ENCODE results near the gene CDKAL1. TPM values are rescaled to one million over a fixed set of nuclear protein-coding genes. Genes with fewer than 3 reads are reported as not detected.

CDKAL1 gene
- total and polyA plus RNA-seq, 2 of the 8 experiments (the other 6 are each of a cell fraction or from before 2014, with no cell fraction given), result 8.4 to 24.6 TPM

DNA sequence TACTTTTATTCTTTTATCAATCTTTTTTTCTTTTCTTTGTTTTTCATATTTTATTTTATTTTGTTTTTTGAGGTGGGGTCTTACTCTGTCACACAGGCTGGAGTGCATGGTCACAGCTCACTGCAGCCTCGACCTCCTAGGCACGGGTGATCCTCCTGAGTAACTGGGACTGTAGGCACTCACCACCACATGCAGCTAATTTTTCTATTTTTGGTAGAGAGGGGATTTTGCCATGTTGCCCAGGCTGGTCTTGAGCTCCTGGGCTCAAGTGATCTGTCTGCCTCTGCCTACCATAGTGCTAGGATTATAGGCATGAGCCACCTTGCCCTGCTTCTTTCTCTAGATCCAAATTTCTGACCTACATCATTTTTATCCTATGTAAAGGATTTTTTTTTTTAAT is 153.2 kb downstream of the CDKAL1 start:
- no peak for FAIRE-seq
- Histone ChIP-seq H3K4me3 (ENCODE audit: extremely low read depth in 1 of 4, insufficient read depth in 2 of 4, low read depth in 3 of 4, low read length in 4 of 4) (no peak overlapping the region), H2BK120ac (replicated peaks; ENCODE audit: low read depth, low read length) (no peak overlapping the region), H2AK5ac (ENCODE audit: low read depth, low read length) (no peak overlapping the region), H2BK12ac (ENCODE audit: low read depth, low read length) (no peak overlapping the region), H4K20me1 (replicated peaks in 1 of 2; ENCODE audit: control insufficient read depth in 1 of 2, insufficient read depth in 2 of 2, low read length in 2 of 2) (peaks cover 0 to 2% of the 10 kb centered on the region in 2 experiments), H3K56ac (replicated peaks; ENCODE audit: insufficient read length, low read depth, low read length) (no peak overlapping the region), H4K8ac (ENCODE audit: extremely low read depth, insufficient read depth, low read length) (no peak overlapping the region), H3K27me3 (replicated peaks in 1 of 4; ENCODE audit: control insufficient read depth in 3 of 4, extremely low read depth in 1 of 4, insufficient read depth in 3 of 4, low read length in 3 of 4) (no peaks in the 10 kb centered on the region), H3K4ac (replicated peaks; ENCODE audit: insufficient read length, low read depth, low read length) (no peak overlapping the region), H2BK15ac (ENCODE audit: low read length) (no peak overlapping the region), H3K18ac (ENCODE audit: extremely low read depth, low read length) (no peak overlapping the region), H3K79me1 (ENCODE audit: low read depth, low read length) (no peaks in the 10 kb centered on the region), H4K91ac (replicated peaks; ENCODE audit: insufficient read length, low read length) (no peak overlapping the region), H2BK5ac (ENCODE audit: low read depth, low read length) (no peak overlapping the region), H3K27ac (ENCODE audit: low read depth, low read length) (no peak overlapping the region), H3K9me3 (ENCODE audit: insufficient read depth in 2 of 2, low read depth in 1 of 2, low read length in 1 of 2) (no peaks in the 10 kb centered on the region), H2AFZ (ENCODE audit: low read length) (no peak overlapping the region), H3K79me2 (ENCODE audit: control insufficient read depth in 1 of 2, insufficient read depth in 2 of 2, low read length in 2 of 2) (peaks cover 0 to 16% of the 10 kb centered on the region in 2 experiments; a peak in 2 of 4 replicates), H3K23me2 (ENCODE audit: low read depth, low read length) (no peaks in the 10 kb centered on the region), H4K5ac (ENCODE audit: insufficient read length, low read depth, low read length) (no peak overlapping the region), H3K23ac (ENCODE audit: insufficient read length) (no peak overlapping the region), H3K14ac (ENCODE audit: insufficient read length) (no peak overlapping the region), H3K4me2 (ENCODE audit: insufficient read depth in 1 of 2, low read depth in 2 of 2, low read length in 2 of 2) (no peak overlapping the region), H3K9ac (replicated peaks in 1 of 4; ENCODE audit: extremely low read depth in 1 of 4, low read depth in 3 of 4, low read length in 3 of 4) (no peak overlapping the region), H3K4me1 (replicated peaks in 1 of 4; ENCODE audit: control insufficient read depth in 3 of 4, insufficient read depth in 4 of 4, low read length in 3 of 4) (peaks cover 0 to 11% (median 3%) of the 10 kb centered on the region in 4 experiments; a peak in 3 of 7 replicates), H2BK20ac (ENCODE audit: low read length) (no peak overlapping the region), H3K36me3 (ENCODE audit: control insufficient read depth in 2 of 4, insufficient read depth in 4 of 4, low read length in 3 of 4) (no peaks in the 10 kb centered on the region)
- DNase-seq (ENCODE audit: low read depth in 1 of 2, low spot score in 2 of 2), result no peak
- ChIA-PET CTCF (ENCODE audit: partially characterized antibody) (interaction anchor here (0.7 kb wide), 1 partner anchor 12 kb away, joined by 3 read pairs; no protein-coding TSS in a partner anchor), POLR2A (ENCODE audit: partially characterized antibody) (no interaction called here)
- WGBS, 2 experiments (ENCODE audit: extremely low coverage in 1 of 2, insufficient coverage in 1 of 2, insufficient read length in 1 of 2, insufficient replicate concordance in 2 of 2, low coverage in 1 of 2, low lambda C conversion rate in 2 of 2, missing lambda C conversion rate in 1 of 2), result 89% methylated on average over 2 of the region's 2 CpGs; no CpG with 5 or more reads in 1 of the 2 experiments
- TF ChIP-seq RBBP5 (IDR thresholded peaks at IDR 0.05; ENCODE audit: borderline replicate concordance, low read depth, low read length) (no peak), NANOG (IDR thresholded peaks at IDR 0.05; ENCODE audit: insufficient read depth, low read depth, low read length, poor library complexity, severe bottlenecking) (no peak), ATF3 (IDR thresholded peaks at IDR 0.05; ENCODE audit: insufficient read depth, low read depth, low read length) (no peak), EGR1 (IDR thresholded peaks at IDR 0.05; ENCODE audit: borderline replicate concordance, low read depth, low read length) (no peak), EZH2 (IDR thresholded peaks at IDR 0.05; ENCODE audit: low read depth, low read length, severe bottlenecking) (no peak), CREB1 (IDR thresholded peaks at IDR 0.05) (no peak)

All from H1 (cell line).